Neural progenitor cell (in vitro differentiated cells): Measurements from ENCODE around the gene C1QTNF2. TPM values are rescaled to one million over a fixed set of nuclear protein-coding genes. Genes with fewer than 3 reads are reported as not detected.

Experiments
- DNase-seq: peaks from one replicate; pipeline ENCODE4 v3.0.0-alpha.2; 2016; ENCODE audit warnings: low spot score
- H2AFZ ChIP-seq: fragments of 200-600 bp; sonication (generic); replicated peaks from 2 replicates; pipeline ENCODE4 v1.6.1; 2016; ENCODE audit warnings: antibody characterized with exemption
- H3F3A ChIP-seq: fragments of 200-600 bp; sonication (generic); 2 replicates; pipeline ENCODE4 v1.6.1; 2016; ENCODE audit warnings: antibody characterized with exemption, low read depth
- H3K27ac ChIP-seq: fragments of 200-600 bp; sonication (generic); 2 replicates; pipeline ENCODE4 v1.5.1; 2016; ENCODE audit warnings: mild to moderate bottlenecking
- H3K27me3 ChIP-seq: fragments of 200-600 bp; sonication (generic); 2 replicates; pipeline ENCODE4 v1.6.1; 2016; ENCODE audit warnings: mild to moderate bottlenecking, moderate library complexity
- H3K36me3 ChIP-seq: fragments of 200-600 bp; sonication (generic); 2 replicates; pipeline ENCODE4 v1.5.1; 2016
- H3K4me1 ChIP-seq: fragments of 200-600 bp; sonication (generic); 2 replicates; pipeline ENCODE4 v1.6.1; 2016; ENCODE audit warnings: mixed run types
- H3K4me2 ChIP-seq: fragments of 200-600 bp; sonication (generic); 2 replicates; pipeline ENCODE4 v1.6.1; 2016
- H3K4me3 ChIP-seq: fragments of 200-600 bp; sonication (generic); 2 replicates; pipeline ENCODE4 v1.5.1; 2016
- H3K79me2 ChIP-seq: fragments of 200-600 bp; sonication (generic); 2 replicates; pipeline ENCODE4 v1.6.1; 2016; ENCODE audit warnings: low read depth
- H3K9ac ChIP-seq: fragments of 200-600 bp; sonication (generic); 2 replicates; pipeline ENCODE4 v1.6.1; 2016
- H3K9me3 ChIP-seq: fragments of 200-600 bp; sonication (generic); 2 replicates; pipeline ENCODE4 v1.5.1; 2016; ENCODE audit warnings: low read depth
- H4K20me1 ChIP-seq: fragments of 200-600 bp; sonication (generic); 2 replicates; pipeline ENCODE4 v1.6.1; 2016; ENCODE audit warnings: low read depth
- H3K27ac Mint-ChIP-seq: 3 replicates; pipeline ENCODE4 v1.8.0; 2021; ENCODE audit warnings: mixed read lengths
- H3K27me3 Mint-ChIP-seq: 2 replicates; pipeline ENCODE4 v1.8.0; 2022; ENCODE audit warnings: low read depth, mild to moderate bottlenecking, inconsistent platforms, moderate library complexity, mixed read lengths; ENCODE audit not compliant: insufficient read depth
- H3K36me3 Mint-ChIP-seq: 3 replicates; pipeline ENCODE4 v1.8.0; 2021; ENCODE audit warnings: mixed read lengths
- H3K4me1 Mint-ChIP-seq: 3 replicates; pipeline ENCODE4 v1.8.0; 2021; ENCODE audit warnings: mixed read lengths
- H3K4me3 Mint-ChIP-seq: 3 replicates; pipeline ENCODE4 v1.8.0; 2021; ENCODE audit warnings: mild to moderate bottlenecking, moderate library complexity, mixed read lengths
- H3K9me3 Mint-ChIP-seq: 3 replicates; pipeline ENCODE4 v1.8.0; 2020; ENCODE audit warnings: mixed read lengths
- CTCF ChIP-seq: fragments of 200-600 bp; sonication (generic); IDR thresholded peaks from 2 replicates; pipeline ENCODE4 v1.5.1; 2017; ENCODE audit warnings: antibody characterized with exemption, mild to moderate bottlenecking
- EZH2 ChIP-seq: fragments of 200-600 bp; sonication (generic); IDR thresholded peaks from 2 replicates; pipeline ENCODE4 v1.6.1; 2017; ENCODE audit warnings: antibody characterized with exemption, mild to moderate bottlenecking, moderate library complexity
- EZH2phosphoT487 ChIP-seq: fragments of 200-600 bp; sonication (generic); IDR thresholded peaks from 2 replicates; pipeline ENCODE4 v1.6.1; 2017; ENCODE audit warnings: antibody characterized with exemption
- total RNA-seq: library from RNA; depleted of rRNA; stranded (reverse); fragments of >200 nt; gene quantifications from 2 replicates; pipeline ENCODE4 v1.2.3, GENCODE V29; 2015; ENCODE audit warnings: low replicate concordance

C1QTNF2 gene
- total RNA-seq, 1 donor from 2014 or later = 0.06 TPM

- Mint-ChIP-seq H3K27me3 (peaks cover 3% of the 10 kb centered on the region), H3K27ac (peak overlapping the region; percentile 30)
Measured at GRCh38 chr5:160363660-160364395, 6.6 kb downstream of the C1QTNF2 start.

GRCh38 chr5:160363211-160363610 is 7.2 kb downstream of the C1QTNF2 start:
- H3F3A ChIP-seq = no peaks in the 10 kb centered on the region
- no peak overlapping the region for H3K27ac ChIP-seq
- H3K36me3 ChIP-seq = no peaks in the 10 kb centered on the region
- H3K27me3 Mint-ChIP-seq = no peaks in the 10 kb centered on the region
- H3K4me3 ChIP-seq = no peak overlapping the region
- no peak for DNase-seq
- H4K20me1 ChIP-seq = no peaks in the 10 kb centered on the region
- H3K27ac Mint-ChIP-seq = peak overlapping the region; percentile 30
- H3K9me3 ChIP-seq = no peaks in the 10 kb centered on the region
- no peaks in the 10 kb centered on the region for H3K36me3 Mint-ChIP-seq
- no peak overlapping the region for H3K4me2 ChIP-seq
- no peaks in the 10 kb centered on the region for H3K9me3 Mint-ChIP-seq
- no peaks in the 10 kb centered on the region for H3K27me3 ChIP-seq
- TF ChIP-seq EZH2phosphoT487 (no peak), EZH2 (no peak), CTCF (no peak)
- H3K4me1 ChIP-seq = peaks cover 19% of the 10 kb centered on the region
- no peak overlapping the region for H3K9ac ChIP-seq
- no peak overlapping the region for H3K4me3 Mint-ChIP-seq
- no peaks in the 10 kb centered on the region for H3K79me2 ChIP-seq
- peaks cover 23% of the 10 kb centered on the region for H3K4me1 Mint-ChIP-seq
- peak overlapping the region; percentile 59 for H2AFZ ChIP-seq

More at GRCh38 chr5:160363660-160364395, 6.6 kb downstream of the C1QTNF2 start:
- peaks cover 19% of the 10 kb centered on the region for H3K4me1 ChIP-seq
- H4K20me1 ChIP-seq = no peaks in the 10 kb centered on the region
- no peaks in the 10 kb centered on the region for H3K79me2 ChIP-seq
- Mint-ChIP-seq H3K4me1 (peaks cover 23% of the 10 kb centered on the region), H3K36me3 (no peaks in the 10 kb centered on the region), H3K9me3 (peaks cover 2% of the 10 kb centered on the region), H3K4me3 (no peak overlapping the region)
- H3F3A ChIP-seq = no peaks in the 10 kb centered on the region
- peaks cover 6% of the 10 kb centered on the region for H3K27me3 ChIP-seq
- peak; percentile 71 for DNase-seq
- no peak for TF ChIP-seq CTCF
- TF ChIP-seq EZH2phosphoT487 = no peak
- no peak for TF ChIP-seq EZH2
- no peaks in the 10 kb centered on the region for H3K36me3 ChIP-seq
- no peak overlapping the region for H3K4me3 ChIP-seq
- no peak overlapping the region for H3K9ac ChIP-seq
- no peak overlapping the region for H3K4me2 ChIP-seq
- peak overlapping the region; percentile 59 for H2AFZ ChIP-seq
- H3K27ac ChIP-seq = no peak overlapping the region
- H3K9me3 ChIP-seq = no peaks in the 10 kb centered on the region

- Histone ChIP-seq H3K27ac (no peak overlapping the region), H3K4me3 (no peak overlapping the region), H3K9ac (no peak overlapping the region), H3K79me2 (no peaks in the 10 kb centered on the region), H3K27me3 (no peaks in the 10 kb centered on the region), H3K36me3 (no peaks in the 10 kb centered on the region), H3K4me1 (peaks cover 19% of the 10 kb centered on the region), H3K9me3 (no peaks in the 10 kb centered on the region), H2AFZ (no peak overlapping the region), H4K20me1 (no peaks in the 10 kb centered on the region), H3F3A (no peaks in the 10 kb centered on the region), H3K4me2 (no peak overlapping the region)
- Mint-ChIP-seq H3K9me3 (no peaks in the 10 kb centered on the region), H3K36me3 (no peaks in the 10 kb centered on the region), H3K4me1 (peaks cover 31% of the 10 kb centered on the region), H3K27me3 (peaks cover 3% of the 10 kb centered on the region), H3K27ac (no peak overlapping the region), H3K4me3 (no peak overlapping the region)
- TF ChIP-seq CTCF (no peak), EZH2phosphoT487 (no peak), EZH2 (no peak)
- no peak for DNase-seq
Measured at GRCh38 chr5:160361624-160362228, 8.7 kb downstream of the C1QTNF2 start.
